AG04449 (cell line): ENCODE results near the gene CFAP141.
"Not testable (repeated sequence)": the region's sequence is repeated elsewhere in the genome, so short reads cannot be mapped to it uniquely, and the experiment has no call there.

Source experiments
- CTCF ChIA-PET: fragments of 350-600 bp; formaldehyde crosslinking; extraction: SDS; loops from one replicate; lab custom pipeline; 2021; ENCODE audit warnings: antibody characterized with exemption; lab: Yijun Ruan, JAX
- POLR2A ChIA-PET: fragments of 400-600, 350-600 bp; formaldehyde crosslinking; extraction: SDS; loops from one replicate; lab custom pipeline; 2020; ENCODE audit warnings: antibody characterized with exemption, inconsistent platforms; lab: Yijun Ruan, JAX
- DNase-seq: peaks from one replicate; pipeline ENCODE4 v3.0.0-alpha.2; 2010; ENCODE audit warnings: low read depth, low spot score
- H3K4me3 ChIP-seq: 2 replicates; pipeline ENCODE4 v1.5.1; 2011; ENCODE audit warnings: low read depth, mild to moderate bottlenecking, control low read depth, low read length
- TF ChIP-seq, protein P1 (sequence below): IDR thresholded peaks from one replicate; pipeline ENCODE4 v1.5.1; 2011; ENCODE audit warnings: mild to moderate bottlenecking, moderate library complexity, low read length, control low read depth, inconsistent platforms; ENCODE audit not compliant: insufficient read depth; ENCODE audit errors: missing control alignments

The CFAP141 gene

DNA sequence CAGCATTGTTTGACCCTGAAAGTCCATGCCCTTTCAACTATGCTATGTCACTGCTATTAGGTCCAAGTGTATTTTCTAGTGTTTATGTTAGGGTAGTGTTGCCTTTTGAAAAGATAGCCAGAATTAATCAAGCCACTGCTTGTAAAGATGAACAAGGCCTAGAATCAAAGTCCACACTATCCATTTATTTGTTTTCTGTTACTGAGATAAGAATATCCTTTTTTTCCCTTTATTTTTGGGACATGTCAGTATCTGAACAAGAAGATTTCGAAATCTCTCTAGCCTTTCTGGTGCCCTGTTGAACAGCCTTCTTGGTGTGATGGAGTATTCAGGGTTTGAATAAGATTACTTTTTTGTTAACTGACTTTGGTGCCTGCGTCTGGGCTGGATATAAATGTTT lies 31.3 kb upstream of the CFAP141 start:
- ChIA-PET CTCF (interaction anchor here (1.1 to 1.3 kb wide), 2 partner anchors 10 to 85 kb away, joined by 3 read pairs; no protein-coding TSS in a partner anchor), POLR2A (interaction anchor here (0.8 kb wide), 1 partner anchor 17 kb away, joined by 3 read pairs; a partner anchor contains a TSS)
- DNase-seq, result no peak
- no peak overlapping the region for H3K4me3 ChIP-seq
- TF ChIP-seq, protein P1, sequence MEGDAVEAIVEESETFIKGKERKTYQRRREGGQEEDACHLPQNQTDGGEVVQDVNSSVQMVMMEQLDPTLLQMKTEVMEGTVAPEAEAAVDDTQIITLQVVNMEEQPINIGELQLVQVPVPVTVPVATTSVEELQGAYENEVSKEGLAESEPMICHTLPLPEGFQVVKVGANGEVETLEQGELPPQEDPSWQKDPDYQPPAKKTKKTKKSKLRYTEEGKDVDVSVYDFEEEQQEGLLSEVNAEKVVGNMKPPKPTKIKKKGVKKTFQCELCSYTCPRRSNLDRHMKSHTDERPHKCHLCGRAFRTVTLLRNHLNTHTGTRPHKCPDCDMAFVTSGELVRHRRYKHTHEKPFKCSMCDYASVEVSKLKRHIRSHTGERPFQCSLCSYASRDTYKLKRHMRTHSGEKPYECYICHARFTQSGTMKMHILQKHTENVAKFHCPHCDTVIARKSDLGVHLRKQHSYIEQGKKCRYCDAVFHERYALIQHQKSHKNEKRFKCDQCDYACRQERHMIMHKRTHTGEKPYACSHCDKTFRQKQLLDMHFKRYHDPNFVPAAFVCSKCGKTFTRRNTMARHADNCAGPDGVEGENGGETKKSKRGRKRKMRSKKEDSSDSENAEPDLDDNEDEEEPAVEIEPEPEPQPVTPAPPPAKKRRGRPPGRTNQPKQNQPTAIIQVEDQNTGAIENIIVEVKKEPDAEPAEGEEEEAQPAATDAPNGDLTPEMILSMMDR, result no peak

DNA sequence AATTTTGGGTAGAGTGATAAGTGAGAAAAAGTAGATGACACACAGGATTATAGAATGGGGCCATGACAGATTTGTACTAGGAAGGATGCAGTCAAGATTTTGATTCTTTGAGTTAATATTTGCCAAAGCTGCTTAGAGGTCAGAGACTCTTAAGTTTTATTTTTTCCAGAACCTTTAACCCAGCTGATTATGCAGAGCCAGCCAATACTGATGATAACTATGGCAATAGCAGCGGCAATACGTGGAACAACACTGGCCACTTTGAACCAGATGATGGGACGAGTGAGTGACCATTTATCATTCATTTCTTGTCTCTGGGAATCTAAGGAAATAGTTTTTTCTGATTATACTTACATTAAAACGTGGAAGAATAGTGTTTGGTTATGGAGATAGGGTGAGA lies 30.7 kb upstream of the CFAP141 start:
- TF ChIP-seq, protein P1, result no peak
- no peak for DNase-seq
- no peak overlapping the region for H3K4me3 ChIP-seq
- CTCF ChIA-PET, result no interaction called here
- POLR2A ChIA-PET, result no interaction called here

DNA sequence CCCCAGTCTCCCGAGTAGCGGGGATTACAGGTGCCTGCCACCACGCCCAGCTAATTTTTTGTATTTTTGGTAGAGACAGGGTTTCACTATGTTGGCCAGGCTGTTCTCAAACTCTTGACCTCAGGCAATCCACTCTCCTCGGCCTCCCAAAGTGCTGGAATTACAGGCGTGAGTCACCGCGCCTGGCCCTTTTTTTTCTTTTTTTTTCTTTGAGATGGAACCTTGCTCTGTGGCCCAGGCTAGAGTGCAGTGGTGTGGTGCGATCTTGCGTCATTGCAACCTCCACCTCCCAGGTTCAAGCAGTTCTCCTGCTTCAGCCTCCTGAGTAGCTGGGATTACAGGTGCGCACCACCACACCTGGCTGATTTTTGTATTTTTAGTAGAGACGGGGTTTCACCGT lies 27.0 kb upstream of the CFAP141 start:
- CTCF ChIA-PET, POLR2A ChIA-PET, DNase-seq, H3K4me3 ChIP-seq: not testable (repeated sequence)

GRCh38 chr1:154231112-154231511 lies 25.0 kb upstream of the CFAP141 start:
- POLR2A ChIA-PET, H3K4me3 ChIP-seq, DNase-seq: not testable (repeated sequence)
- CTCF ChIA-PET, result interaction anchor here (0.9 to 2.0 kb wide), 3 partner anchors 9 to 29 kb away, joined by 3 to 4 read pairs (median 3); no protein-coding TSS in a partner anchor

DNA sequence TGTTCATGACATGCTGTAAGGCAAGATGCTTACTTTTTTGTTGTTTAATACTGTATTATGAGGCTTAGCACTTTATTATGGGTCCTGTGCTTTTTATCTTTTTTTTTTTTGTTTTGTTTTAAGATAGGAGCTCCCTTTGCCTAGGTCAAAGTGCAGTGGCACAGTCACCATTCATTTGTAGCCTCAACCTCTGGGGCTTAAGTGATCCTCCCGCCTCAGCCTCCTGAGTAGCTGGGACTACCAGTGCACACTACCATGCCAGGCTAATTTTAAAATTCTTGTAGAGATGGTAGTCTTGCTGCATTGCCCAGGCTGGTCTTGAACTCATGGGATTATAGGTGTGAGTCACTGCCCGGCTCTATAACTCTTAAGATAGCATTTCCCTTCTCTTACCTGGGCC lies 19.2 kb upstream of the CFAP141 start:
- no peak overlapping the region for H3K4me3 ChIP-seq
- POLR2A ChIA-PET, result no interaction called here
- DNase-seq, result no peak
- CTCF ChIA-PET, result interaction anchor here (1.4 kb wide), 1 partner anchor 110 kb away, joined by 4 read pairs; no protein-coding TSS in a partner anchor
- TF ChIP-seq, protein P1, result no peak

GRCh38 chr1:154223621-154224020 lies 17.5 kb upstream of the CFAP141 start:
- no peak overlapping the region for H3K4me3 ChIP-seq
- POLR2A ChIA-PET, result no interaction called here
- no peak for DNase-seq
- TF ChIP-seq, protein P1, result no peak
- CTCF ChIA-PET, result no interaction called here

DNA sequence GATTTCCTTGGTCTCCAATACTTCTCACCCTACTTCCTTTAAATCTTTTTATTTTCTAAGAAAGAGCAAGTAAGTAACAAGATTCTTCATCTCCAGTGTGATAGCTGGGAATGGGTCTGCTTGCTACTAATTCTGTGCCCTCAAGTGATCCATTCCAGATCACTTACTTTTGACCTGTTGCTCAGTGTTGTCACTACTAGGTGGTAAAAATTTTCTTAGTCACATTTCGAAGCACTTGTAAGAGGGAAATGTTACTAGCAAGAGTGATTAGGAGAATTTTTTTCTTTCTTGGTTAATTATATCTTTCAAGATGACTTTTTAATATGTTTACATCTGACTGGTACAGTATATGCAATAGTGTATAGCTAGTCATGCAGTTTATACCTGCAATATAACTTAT lies 16.8 kb upstream of the CFAP141 start:
- TF ChIP-seq, protein P1, result no peak
- CTCF ChIA-PET, result interaction anchor here (1.3 kb wide), 1 partner anchor 8 kb away, joined by 4 read pairs; no protein-coding TSS in a partner anchor
- H3K4me3 ChIP-seq, result no peak overlapping the region
- POLR2A ChIA-PET, result no interaction called here
- no peak for DNase-seq
